T-cell (primary cell): ENCODE results near the gene HEPH. TPM values are rescaled to one million over a fixed set of nuclear protein-coding genes. Genes with fewer than 3 reads are reported as not detected.

ENCODE experiments used
- ATAC-seq, 4 experiments: fragments of 200-7000 bp in 3 of 4; fragments of 150-1000 bp in 1 of 4; cut with Tn5 transposase; replicated peaks in 1 of 4; 1 replicate in 3 of 4; 2 replicates in 1 of 4; pipeline ENCODE4 v1.10.0; 2021; ENCODE audit warnings: moderate library complexity in 3 of 4, mild to moderate bottlenecking in 2 of 4, moderate number of reproducible peaks in 1 of 4
- CTCF ChIA-PET, 2 donors: fragments of 300-600 bp; sonication (Branson Sonifier 250); formaldehyde crosslinking; loops; one replicate each; lab custom pipeline; 2022; ENCODE audit warnings: antibody characterized with exemption in 2 of 2; lab: Charles Lee
- POLR2A ChIA-PET, 2 donors: fragments of 300-600 bp; sonication (Branson Sonifier 250); formaldehyde crosslinking; loops; one replicate each; lab custom pipeline; 2022; ENCODE audit warnings: antibody characterized with exemption in 2 of 2; lab: Charles Lee
- DNase-seq, 35 experiments: peaks; one replicate each; pipeline versions ENCODE4 v3.0.0 to v3.0.0-alpha.2; 2013 to 2023
- H3K27ac ChIP-seq: one replicate; pipeline ENCODE4 v1.5.1; 2013; ENCODE audit warnings: low read length
- H3K27me3 ChIP-seq, 2 experiments: replicated peaks in 1 of 2; 1 replicate in 1 of 2; 2 replicates in 1 of 2; pipeline versions ENCODE4 v1.6.1 to v1.7.0; 2013; ENCODE audit warnings: low read length in 1 of 2, mixed read lengths in 1 of 2; ENCODE audit not compliant: control insufficient read depth in 2 of 2, insufficient read depth in 2 of 2; ENCODE audit errors: extremely low read depth in 1 of 2
- H3K36me3 ChIP-seq, 2 donors: 1 replicate in 1 of 2; 2 replicates in 1 of 2; pipeline versions ENCODE4 v1.6.1 to v1.7.0; 2013; ENCODE audit warnings: low read length in 1 of 2; ENCODE audit not compliant: control insufficient read depth in 2 of 2, insufficient read depth in 1 of 2; ENCODE audit errors: extremely low read depth in 1 of 2
- H3K4me1 ChIP-seq, 2 experiments: 1 replicate in 1 of 2; 2 replicates in 1 of 2; pipeline versions ENCODE4 v1.6.1 to v1.7.0; 2013; ENCODE audit warnings: low read length in 2 of 2, mixed read lengths in 1 of 2; ENCODE audit not compliant: insufficient read depth in 2 of 2, control insufficient read depth in 1 of 2; ENCODE audit errors: extremely low read depth in 1 of 2
- H3K4me3 ChIP-seq, 2 donors: 1 replicate in 1 of 2; 2 replicates in 1 of 2; pipeline versions ENCODE4 v1.5.1 to v1.7.0; 2013; ENCODE audit warnings: mild to moderate bottlenecking in 2 of 2, low read length in 1 of 2, moderate library complexity in 1 of 2; ENCODE audit not compliant: control insufficient read depth in 1 of 2; ENCODE audit errors: extremely low read depth in 1 of 2
- H3K9me3 ChIP-seq: 2 replicates; pipeline ENCODE4 v1.7.0; 2013
- H3K27ac Mint-ChIP-seq, 2 donors: one replicate each; pipeline ENCODE4 v1.8.0; 2020 to 2021; ENCODE audit warnings: mild to moderate bottlenecking in 2 of 2, mixed read lengths in 2 of 2
- H3K27me3 Mint-ChIP-seq, 2 donors: one replicate each; pipeline ENCODE4 v1.8.0; 2021 to 2022; ENCODE audit warnings: mixed read lengths in 2 of 2
- H3K36me3 Mint-ChIP-seq: one replicate; pipeline ENCODE4 v1.8.0; 2021; ENCODE audit warnings: mixed read lengths
- H3K4me1 Mint-ChIP-seq, 3 donors: one replicate each; pipeline ENCODE4 v1.8.0; 2020 to 2022; ENCODE audit warnings: mixed read lengths in 3 of 3, mild to moderate bottlenecking in 1 of 3
- H3K4me3 Mint-ChIP-seq, 3 donors: one replicate each; pipeline ENCODE4 v1.8.0; 2020 to 2022; ENCODE audit warnings: mild to moderate bottlenecking in 3 of 3, mixed read lengths in 3 of 3, moderate library complexity in 3 of 3
- H3K9me3 Mint-ChIP-seq, 3 donors: one replicate each; pipeline ENCODE4 v1.8.0; 2020 to 2022; ENCODE audit warnings: mixed read lengths in 3 of 3
- WGBS: methylation state at CpG from one replicate; pipeline ENCODE4 v1.1.5; 2013; ENCODE audit warnings: missing lambda C conversion rate; ENCODE audit not compliant: insufficient coverage; 5-methylcytosine and 5-hydroxymethylcytosine counted together
- total RNA-seq, 35 experiments: library from RNA in 6 of 35; stranded (reverse) in 6 of 35; fragments of 120-200 nt in 1 of 35; gene quantifications; one replicate each; pipeline versions ENCODE4 v1.2.1 to v1.2.4 and lab custom pipeline; 2013 to 2026

HEPH gene
- total RNA-seq, 5 donors from 2014 or later (not counting 1 experiment from before 2014, with no cell fraction given), result 0.15 to 0.44 (median 0.31) TPM; not detected in 1

GRCh38 chrX:66255359-66255967, 91.4 kb downstream of the HEPH start:
- Mint-ChIP-seq H3K4me3 (no peak overlapping the region), H3K36me3 (no peaks in the 10 kb centered on the region), H3K9me3 (peaks cover 0 to 6% (median 4%) of the 10 kb centered on the region in 3 donors), H3K4me1 (no peaks in the 10 kb centered on the region), H3K27me3 (peaks cover 4 to 30% of the 10 kb centered on the region in 2 donors), H3K27ac (no peak overlapping the region)
- DNase-seq (no peak), ATAC-seq (no peak)
- H3K4me3 ChIP-seq, result no peak overlapping the region
- ChIA-PET CTCF (no interaction called here), POLR2A (no interaction called here)
- H3K27ac ChIP-seq, result no peak overlapping the region
- no peaks in the 10 kb centered on the region for H3K4me1 ChIP-seq
- WGBS, result no CpG with 5 or more reads among the region's 1 CpG
- no peaks in the 10 kb centered on the region for H3K9me3 ChIP-seq
- no peaks in the 10 kb centered on the region for H3K27me3 ChIP-seq
- no peaks in the 10 kb centered on the region for H3K36me3 ChIP-seq

DNA sequence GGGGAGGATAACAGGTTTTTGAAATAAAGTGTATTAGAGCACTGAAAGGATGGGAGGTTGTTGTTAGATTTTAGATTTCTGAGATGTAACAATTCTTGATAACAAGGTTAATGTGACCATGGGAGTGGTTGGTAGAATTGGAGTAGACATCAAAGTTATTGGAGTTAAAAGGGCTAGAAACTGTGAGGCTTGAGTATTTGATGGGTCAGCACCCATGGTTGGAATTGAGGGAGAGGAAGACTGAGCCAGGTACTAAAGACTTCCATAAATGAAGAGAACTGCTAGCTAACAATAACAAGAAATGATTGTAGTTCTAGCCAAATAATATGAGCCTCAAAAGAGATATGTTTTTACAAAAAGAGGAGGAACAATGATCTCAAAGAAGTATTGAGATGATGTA, 98.8 kb downstream of the HEPH start:
- Histone ChIP-seq H3K4me3 (no peak overlapping the region), H3K4me1 (no peaks in the 10 kb centered on the region), H3K9me3 (no peaks in the 10 kb centered on the region), H3K27ac (no peak overlapping the region), H3K27me3 (no peaks in the 10 kb centered on the region), H3K36me3 (no peaks in the 10 kb centered on the region)
- DNase-seq (no peak), ATAC-seq (no peak)
- CTCF ChIA-PET, result no interaction called here
- Mint-ChIP-seq H3K4me1 (no peaks in the 10 kb centered on the region), H3K27ac (no peak overlapping the region), H3K36me3 (no peaks in the 10 kb centered on the region), H3K9me3 (no peaks in the 10 kb centered on the region), H3K27me3 (peaks cover 4 to 40% of the 10 kb centered on the region in 2 donors), H3K4me3 (no peak overlapping the region)
- POLR2A ChIA-PET, result no interaction called here

Other genes starting within 250 kb of the HEPH start
- gene VSIG4, start 124.2 kb upstream of the HEPH start, total RNA-seq, result under 1 TPM in 4 of 5 donors, not detected in 1; 0.18 to 0.54 (median 0.45) TPM